RWPE2 (cell line): ENCODE results near the gene TUBB1.

Experiments
- ATAC-seq: fragments of 200-7000 bp; cut with Tn5 transposase; 3 replicates; pipeline ENCODE4 v1.9.1; 2021; ENCODE audit warnings: low read depth
- DNase-seq: peaks from one replicate; pipeline ENCODE4 v3.0.0-alpha.2; 2020; ENCODE audit warnings: low spot score
- H3K27ac ChIP-seq: fragments of 450-650 bp; 2 replicates; pipeline ENCODE4 v1.5.1; 2017; ENCODE audit warnings: mild to moderate bottlenecking; ENCODE audit not compliant: poor library complexity, severe bottlenecking
- H3K27me3 ChIP-seq: fragments of 250-450 bp; sonication (Bioruptor Pico); 2 replicates; pipeline ENCODE4 v1.5.1; 2021; ENCODE audit warnings: mild to moderate bottlenecking, moderate library complexity; ENCODE audit not compliant: insufficient read depth, poor library complexity, severe bottlenecking
- H3K36me3 ChIP-seq: fragments of 250-450 bp; sonication (Bioruptor Pico); 2 replicates; pipeline ENCODE4 v1.5.1; 2020; ENCODE audit warnings: low read depth, mild to moderate bottlenecking, moderate library complexity
- H3K4me1 ChIP-seq: fragments of 250-450 bp; sonication (Bioruptor Pico); 2 replicates; pipeline ENCODE4 v1.5.1; 2021; ENCODE audit warnings: mild to moderate bottlenecking, moderate library complexity; ENCODE audit not compliant: insufficient read depth, poor library complexity, severe bottlenecking
- H3K4me3 ChIP-seq: fragments of 250-450 bp; sonication (Bioruptor Pico); 2 replicates; pipeline ENCODE4 v1.5.1; 2021; ENCODE audit warnings: mild to moderate bottlenecking, moderate library complexity; ENCODE audit not compliant: severe bottlenecking
- H3K9me3 ChIP-seq: fragments of 250-450 bp; sonication (Bioruptor Pico); 2 replicates; pipeline ENCODE4 v1.5.1; 2021; ENCODE audit warnings: mild to moderate bottlenecking, moderate library complexity; ENCODE audit not compliant: severe bottlenecking
- CTCF ChIP-seq: fragments of 450-650 bp; IDR thresholded peaks from one replicate; pipeline ENCODE4 v1.5.1; 2017; ENCODE audit warnings: mild to moderate bottlenecking, moderate library complexity; ENCODE audit not compliant: poor library complexity, severe bottlenecking

TUBB1 gene

GRCh38 chr20:59074456-59074855 is 55.2 kb downstream of the TUBB1 start:
- no peak for TF ChIP-seq CTCF
- ATAC-seq (peak; percentile 89), DNase-seq (no peak)
- Histone ChIP-seq H3K4me1 (peaks cover 20% of the 10 kb centered on the region), H3K27ac (peak overlapping the region; percentile 1), H3K27me3 (no peaks in the 10 kb centered on the region), H3K9me3 (no peaks in the 10 kb centered on the region), H3K4me3 (no peak overlapping the region), H3K36me3 (no peaks in the 10 kb centered on the region)

GRCh38 chr20:59075934-59076508 is 56.8 kb downstream of the TUBB1 start:
- TF ChIP-seq CTCF: no peak
- Histone ChIP-seq H3K4me3 (no peak overlapping the region), H3K27ac (no peak overlapping the region), H3K36me3 (no peaks in the 10 kb centered on the region), H3K4me1 (peaks cover 21% of the 10 kb centered on the region), H3K27me3 (no peaks in the 10 kb centered on the region), H3K9me3 (no peaks in the 10 kb centered on the region)
- DNase-seq (peak; percentile 29), ATAC-seq (no peak)
